ENCODE measurements around the gene LRMDA. TPM values are rescaled to one million over a fixed set of nuclear protein-coding genes. Genes with fewer than 3 reads are reported as not detected.

The LRMDA gene
- total RNA-seq (2014; rRNA removed; shearing (Covaris generic)) = 0.10 TPM in 1 of 2 replicates, not detected in the other

GRCh38 chr10:75431180-75432111, at the start of gene LRMDA:
Gene LRMDA (plus strand): TSS chr10:75431624.
- DNase-seq (ENCODE audit: low spot score) = no peak

- no peak for DNase-seq (ENCODE audit: low spot score)
These were observed 45.3 kb upstream of the LRMDA start for GRCh38 chr10:75386128-75386527.

- no peak for DNase-seq (ENCODE audit: low spot score)
These were observed 43.3 kb upstream of the LRMDA start for GRCh38 chr10:75388082-75388481.

GRCh38 chr10:75390178-75390577, 41.2 kb upstream of the LRMDA start:
- DNase-seq (ENCODE audit: low spot score) = no peak

GRCh38 chr10:75392271-75392670, 39.2 kb upstream of the LRMDA start:
- DNase-seq (ENCODE audit: low spot score) = no peak

- no peak for DNase-seq (ENCODE audit: low spot score)
These were observed 38.7 kb upstream of the LRMDA start for GRCh38 chr10:75392744-75393143.

GRCh38 chr10:75394221-75394620, 37.2 kb upstream of the LRMDA start:
- DNase-seq (ENCODE audit: low spot score) = no peak

GRCh38 chr10:75395066-75395931, 36.1 kb upstream of the LRMDA start:
- DNase-seq (ENCODE audit: low spot score) = no peak

GRCh38 chr10:75395932-75396630, 35.3 kb upstream of the LRMDA start:
- DNase-seq (ENCODE audit: low spot score) = no peak

GRCh38 chr10:75396631-75397495, 34.6 kb upstream of the LRMDA start:
- DNase-seq (ENCODE audit: low spot score) = no peak

GRCh38 chr10:75397496-75398199, 33.8 kb upstream of the LRMDA start:
- no peak for DNase-seq (ENCODE audit: low spot score)

- no peak for DNase-seq (ENCODE audit: low spot score)
These were observed 33.2 kb upstream of the LRMDA start for GRCh38 chr10:75398200-75398691.

- no peak for DNase-seq (ENCODE audit: low spot score)
These were observed 32.5 kb upstream of the LRMDA start for GRCh38 chr10:75398692-75399460.

- peak; percentile 54 for DNase-seq (ENCODE audit: low spot score)
These were observed 31.8 kb upstream of the LRMDA start for GRCh38 chr10:75399461-75400162.

- no peak for DNase-seq (ENCODE audit: low spot score)
These were observed 31.2 kb upstream of the LRMDA start for GRCh38 chr10:75400163-75400770.

- DNase-seq (ENCODE audit: low spot score) = peak; percentile 30
These were observed 30.5 kb upstream of the LRMDA start for GRCh38 chr10:75400771-75401568.
